Neural progenitor cell (in vitro differentiated cells): ENCODE results near the gene MACIR.
A peak's percentile ranks its signal among the peaks of the same experiment; 100 is the strongest.

Experiments used
- CTCF ChIP-seq: fragments of 200-600 bp; sonication (generic); IDR thresholded peaks from 2 replicates; pipeline ENCODE4 v1.5.1; 2017; ENCODE audit warnings: antibody characterized with exemption, mild to moderate bottlenecking
- EZH2 ChIP-seq: fragments of 200-600 bp; sonication (generic); IDR thresholded peaks from 2 replicates; pipeline ENCODE4 v1.6.1; 2017; ENCODE audit warnings: antibody characterized with exemption, mild to moderate bottlenecking, moderate library complexity
- EZH2phosphoT487 ChIP-seq: fragments of 200-600 bp; sonication (generic); IDR thresholded peaks from 2 replicates; pipeline ENCODE4 v1.6.1; 2017; ENCODE audit warnings: antibody characterized with exemption

- TF ChIP-seq CTCF: peak; percentile 35
- no peak for TF ChIP-seq EZH2
- TF ChIP-seq EZH2phosphoT487: no peak
Measured at GRCh38 chr5:103256178-103256577, 2.4 kb upstream of the MACIR start.
